ENCODE data around the gene GPR162.

- TF ChIP-seq YY1 (IDR thresholded peaks at IDR 0.05; ENCODE audit: low read depth) (no peak), CEBPB (IDR thresholded peaks at IDR 0.05) (no peak), TCF12 (IDR thresholded peaks at IDR 0.05; ENCODE audit: low read depth) (no peak), ZBTB7A (IDR thresholded peaks at IDR 0.05; ENCODE audit: low read depth) (0 out of 2 replicates have a peak, but pooled peaks have one; percentile 14), RAD21 (IDR thresholded peaks at IDR 0.05; ENCODE audit: low read depth) (no peak), EP300 (IDR thresholded peaks at IDR 0.05; ENCODE audit: borderline replicate concordance) (no peak), EGR1 (IDR thresholded peaks at IDR 0.05) (no peak), TAF1 (IDR thresholded peaks at IDR 0.05; ENCODE audit: low read depth) (no peak), CREB1 (IDR thresholded peaks at IDR 0.05; ENCODE audit: low read depth) (no peak), FOXM1 (IDR thresholded peaks at IDR 0.05; ENCODE audit: borderline replicate concordance, low read depth) (no peak)
- TF ChIP-seq, protein P1, sequence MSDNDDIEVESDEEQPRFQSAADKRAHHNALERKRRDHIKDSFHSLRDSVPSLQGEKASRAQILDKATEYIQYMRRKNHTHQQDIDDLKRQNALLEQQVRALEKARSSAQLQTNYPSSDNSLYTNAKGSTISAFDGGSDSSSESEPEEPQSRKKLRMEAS (IDR thresholded peaks at IDR 0.05): no peak
These were observed 46.8 kb downstream of the GPR162 start for GRCh38 chr12:6868211-6869048.
